ENCODE measurements around the gene GRID2. TPM values are rescaled to one million over a fixed set of nuclear protein-coding genes. Genes with fewer than 3 reads are reported as not detected.

The GRID2 gene
- total RNA-seq, 1 donor from 2014 or later = 0.17 TPM

DNA sequence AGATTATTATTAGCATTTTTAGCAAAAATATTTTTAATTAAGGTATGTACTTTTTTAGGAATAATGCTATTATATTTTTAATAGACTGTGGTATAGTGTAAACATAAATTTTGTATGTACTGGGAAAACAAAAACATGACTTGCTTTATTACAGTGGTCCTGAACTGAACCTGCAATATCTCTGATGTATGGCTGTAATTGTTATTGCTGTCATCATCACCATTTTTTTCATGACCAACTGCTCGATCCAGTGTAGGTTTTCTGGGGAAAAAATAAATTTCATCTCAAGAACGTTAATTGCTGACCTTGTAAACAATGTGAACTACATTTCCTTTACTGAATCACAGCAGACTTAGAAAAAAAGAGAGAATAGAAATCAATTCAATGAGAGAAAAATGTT is 1441.2 kb downstream of the GRID2 start:
- no peaks in the 10 kb centered on the region for H3F3A ChIP-seq (ENCODE audit: low read depth)
- no peak overlapping the region for H3K4me2 ChIP-seq
- no peaks in the 10 kb centered on the region for H3K9me3 ChIP-seq (ENCODE audit: low read depth)
- H3K79me2 ChIP-seq (ENCODE audit: low read depth) = no peaks in the 10 kb centered on the region
- H4K20me1 ChIP-seq (ENCODE audit: low read depth) = no peaks in the 10 kb centered on the region
- TF ChIP-seq EZH2 (IDR thresholded peaks at IDR 0.05) = no peak
- TF ChIP-seq, protein P1, sequence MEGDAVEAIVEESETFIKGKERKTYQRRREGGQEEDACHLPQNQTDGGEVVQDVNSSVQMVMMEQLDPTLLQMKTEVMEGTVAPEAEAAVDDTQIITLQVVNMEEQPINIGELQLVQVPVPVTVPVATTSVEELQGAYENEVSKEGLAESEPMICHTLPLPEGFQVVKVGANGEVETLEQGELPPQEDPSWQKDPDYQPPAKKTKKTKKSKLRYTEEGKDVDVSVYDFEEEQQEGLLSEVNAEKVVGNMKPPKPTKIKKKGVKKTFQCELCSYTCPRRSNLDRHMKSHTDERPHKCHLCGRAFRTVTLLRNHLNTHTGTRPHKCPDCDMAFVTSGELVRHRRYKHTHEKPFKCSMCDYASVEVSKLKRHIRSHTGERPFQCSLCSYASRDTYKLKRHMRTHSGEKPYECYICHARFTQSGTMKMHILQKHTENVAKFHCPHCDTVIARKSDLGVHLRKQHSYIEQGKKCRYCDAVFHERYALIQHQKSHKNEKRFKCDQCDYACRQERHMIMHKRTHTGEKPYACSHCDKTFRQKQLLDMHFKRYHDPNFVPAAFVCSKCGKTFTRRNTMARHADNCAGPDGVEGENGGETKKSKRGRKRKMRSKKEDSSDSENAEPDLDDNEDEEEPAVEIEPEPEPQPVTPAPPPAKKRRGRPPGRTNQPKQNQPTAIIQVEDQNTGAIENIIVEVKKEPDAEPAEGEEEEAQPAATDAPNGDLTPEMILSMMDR (IDR thresholded peaks at IDR 0.05) = no peak
- TF ChIP-seq EZH2phosphoT487 (IDR thresholded peaks at IDR 0.05) = no peak
- H3K4me1 ChIP-seq = peaks cover 11% of the 10 kb centered on the region
- H2AFZ ChIP-seq (replicated peaks) = no peak overlapping the region
- no peak overlapping the region for H3K27ac ChIP-seq
- H3K27me3 ChIP-seq = no peaks in the 10 kb centered on the region
- H3K4me3 Mint-ChIP-seq = no peak overlapping the region
- no peak overlapping the region for H3K27ac Mint-ChIP-seq
- H3K27me3 Mint-ChIP-seq (ENCODE audit: insufficient read depth, low read depth) = no peaks in the 10 kb centered on the region
- no peak for DNase-seq (ENCODE audit: low spot score)
- H3K4me1 Mint-ChIP-seq = peaks cover 9% of the 10 kb centered on the region
- H3K36me3 Mint-ChIP-seq = no peaks in the 10 kb centered on the region
- H3K9ac ChIP-seq = no peak overlapping the region
- no peaks in the 10 kb centered on the region for H3K9me3 Mint-ChIP-seq
- no peaks in the 10 kb centered on the region for H3K36me3 ChIP-seq
- no peak overlapping the region for H3K4me3 ChIP-seq

DNA sequence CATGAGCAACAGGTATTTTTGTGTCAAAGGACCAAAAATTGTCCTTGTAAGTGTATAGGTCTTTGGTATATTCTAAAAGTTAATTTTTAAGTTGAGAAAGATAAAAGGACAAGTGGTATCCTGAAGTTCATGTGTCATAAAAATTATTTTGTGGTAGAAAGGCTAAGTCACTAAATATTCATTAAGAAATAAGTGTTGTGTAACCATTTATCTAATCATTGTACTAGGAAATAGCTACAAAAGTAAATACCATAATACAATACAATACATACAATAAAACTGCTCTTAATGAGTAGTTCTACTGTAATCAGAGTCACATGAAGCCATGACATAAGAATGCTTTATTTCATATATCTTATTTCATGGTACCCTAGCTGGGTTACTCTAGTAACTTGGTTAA is 1442.3 kb downstream of the GRID2 start:
- no peaks in the 10 kb centered on the region for H4K20me1 ChIP-seq (ENCODE audit: low read depth)
- no peak overlapping the region for H3K27ac Mint-ChIP-seq

GRCh38 chr4:93747220-93747619 is 1443.5 kb downstream of the GRID2 start:
- Histone ChIP-seq H3K27ac (no peak overlapping the region), H3K9ac (no peak overlapping the region), H4K20me1 (ENCODE audit: low read depth) (no peaks in the 10 kb centered on the region), H3K79me2 (ENCODE audit: low read depth) (no peaks in the 10 kb centered on the region), H3K4me2 (no peak overlapping the region), H3K36me3 (no peaks in the 10 kb centered on the region), H3K9me3 (ENCODE audit: low read depth) (no peaks in the 10 kb centered on the region), H3F3A (ENCODE audit: low read depth) (no peaks in the 10 kb centered on the region), H3K4me3 (no peak overlapping the region), H3K27me3 (no peaks in the 10 kb centered on the region), H3K4me1 (peaks cover 11% of the 10 kb centered on the region), H2AFZ (replicated peaks) (no peak overlapping the region)
- no peaks in the 10 kb centered on the region for H3K27me3 Mint-ChIP-seq (ENCODE audit: insufficient read depth, low read depth)
- no peaks in the 10 kb centered on the region for H3K9me3 Mint-ChIP-seq
- H3K36me3 Mint-ChIP-seq = no peaks in the 10 kb centered on the region
- no peak overlapping the region for H3K27ac Mint-ChIP-seq
- no peak for DNase-seq (ENCODE audit: low spot score)
- H3K4me1 Mint-ChIP-seq = peaks cover 9% of the 10 kb centered on the region
- H3K4me3 Mint-ChIP-seq = no peak overlapping the region
- TF ChIP-seq EZH2phosphoT487 (IDR thresholded peaks at IDR 0.05) = no peak
- TF ChIP-seq, protein P1 (IDR thresholded peaks at IDR 0.05) = no peak
- no peak for TF ChIP-seq EZH2 (IDR thresholded peaks at IDR 0.05)

More for the DNA sequence above, 1442.3 kb downstream of the GRID2 start:
- Histone ChIP-seq H3K36me3 (no peaks in the 10 kb centered on the region), H3K79me2 (ENCODE audit: low read depth) (no peaks in the 10 kb centered on the region), H3K4me1 (peaks cover 11% of the 10 kb centered on the region), H3K27me3 (no peaks in the 10 kb centered on the region), H3F3A (ENCODE audit: low read depth) (no peaks in the 10 kb centered on the region), H2AFZ (replicated peaks) (no peak overlapping the region), H3K4me2 (no peak overlapping the region), H3K9me3 (ENCODE audit: low read depth) (no peaks in the 10 kb centered on the region), H3K4me3 (no peak overlapping the region), H3K27ac (no peak overlapping the region), H3K9ac (no peak overlapping the region)
- Mint-ChIP-seq H3K4me3 (no peak overlapping the region), H3K9me3 (no peaks in the 10 kb centered on the region), H3K4me1 (peaks cover 9% of the 10 kb centered on the region), H3K27me3 (ENCODE audit: insufficient read depth, low read depth) (no peaks in the 10 kb centered on the region), H3K36me3 (no peaks in the 10 kb centered on the region)
- TF ChIP-seq EZH2 (IDR thresholded peaks at IDR 0.05) (no peak), EZH2phosphoT487 (IDR thresholded peaks at IDR 0.05) (no peak)
- TF ChIP-seq, protein P1 (IDR thresholded peaks at IDR 0.05) = no peak
- no peak for DNase-seq (ENCODE audit: low spot score)
